Measurements from ENCODE around the gene SATB1.

- no peak for TF ChIP-seq POLR2A (IDR thresholded peaks at IDR 0.05; ENCODE audit: low read depth, low read length)
- TF ChIP-seq, protein P1, sequence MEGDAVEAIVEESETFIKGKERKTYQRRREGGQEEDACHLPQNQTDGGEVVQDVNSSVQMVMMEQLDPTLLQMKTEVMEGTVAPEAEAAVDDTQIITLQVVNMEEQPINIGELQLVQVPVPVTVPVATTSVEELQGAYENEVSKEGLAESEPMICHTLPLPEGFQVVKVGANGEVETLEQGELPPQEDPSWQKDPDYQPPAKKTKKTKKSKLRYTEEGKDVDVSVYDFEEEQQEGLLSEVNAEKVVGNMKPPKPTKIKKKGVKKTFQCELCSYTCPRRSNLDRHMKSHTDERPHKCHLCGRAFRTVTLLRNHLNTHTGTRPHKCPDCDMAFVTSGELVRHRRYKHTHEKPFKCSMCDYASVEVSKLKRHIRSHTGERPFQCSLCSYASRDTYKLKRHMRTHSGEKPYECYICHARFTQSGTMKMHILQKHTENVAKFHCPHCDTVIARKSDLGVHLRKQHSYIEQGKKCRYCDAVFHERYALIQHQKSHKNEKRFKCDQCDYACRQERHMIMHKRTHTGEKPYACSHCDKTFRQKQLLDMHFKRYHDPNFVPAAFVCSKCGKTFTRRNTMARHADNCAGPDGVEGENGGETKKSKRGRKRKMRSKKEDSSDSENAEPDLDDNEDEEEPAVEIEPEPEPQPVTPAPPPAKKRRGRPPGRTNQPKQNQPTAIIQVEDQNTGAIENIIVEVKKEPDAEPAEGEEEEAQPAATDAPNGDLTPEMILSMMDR (conservative IDR thresholded peaks at IDR 0.05; ENCODE audit: low read depth, low read length), result no peak
- no peak for TF ChIP-seq CEBPB (IDR thresholded peaks at IDR 0.05; ENCODE audit: low read depth, low read length)
- no peak for TF ChIP-seq MXI1 (IDR thresholded peaks at IDR 0.05; ENCODE audit: borderline replicate concordance, low read depth, low read length)
- no peak for TF ChIP-seq SMC3 (IDR thresholded peaks at IDR 0.05; ENCODE audit: low read depth, low read length)
- no peak for TF ChIP-seq CHD1 (IDR thresholded peaks at IDR 0.05; ENCODE audit: low read depth, low read length)
Observed at GRCh38 chr3:18410205-18410604, 14.9 kb downstream of the SATB1 start.

Measured in IMR-90 (cell line).